HepG2 (cell line): ENCODE measurements around the gene RCE1. TPM values are rescaled to one million over a fixed set of nuclear protein-coding genes. Genes with fewer than 3 reads are reported as not detected.

Experiments
- ATAC-seq: fragments of 200-7000 bp; cut with Tn5 transposase; 3 replicates; pipeline ENCODE4 v1.9.1; 2020; ENCODE audit warnings: mild to moderate bottlenecking, moderate library complexity
- BruUV-seq: library from RNA; stranded (reverse); fragments of 400-500 nt; replicated peaks from 2 replicates; lab custom pipeline; 2021; lab: Mats Ljungman, UMichigan
- CTCF ChIA-PET: fragments of 300-600 bp; formaldehyde crosslinking; extraction: SDS; loops from one replicate; lab custom pipeline; 2021; ENCODE audit warnings: low total read pairs, inconsistent platforms, low intra/inter-chr PET ratio; lab: Yijun Ruan, JAX
- POLR2A ChIA-PET: fragments of 350-600 bp; sonication (Branson Sonifier 250); formaldehyde crosslinking; loops from one replicate; lab custom pipeline; 2020; ENCODE audit warnings: antibody characterized with exemption, inconsistent platforms; lab: Yijun Ruan, JAX
- DNase-seq: peaks from one replicate; pipeline ENCODE4 v3.0.0-alpha.2; 2015; ENCODE audit warnings: low spot score
- FAIRE-seq: peaks from 3 replicates; lab custom pipeline; 2011; peaks lifted over from hg19 to GRCh38; lab: Jason Lieb, UNC
- H2AFZ ChIP-seq: one replicate; pipeline ENCODE4 v1.6.1; 2011; ENCODE audit warnings: low read length, inconsistent platforms
- H3K27ac ChIP-seq: fragments of 300-600 bp; 3 replicates; pipeline ENCODE4 v1.8.0; 2011; ENCODE audit warnings: mixed run types, mild to moderate bottlenecking, mixed read lengths, low read length, inconsistent platforms; ENCODE audit not compliant: insufficient read depth; ENCODE audit errors: extremely low read length
- H3K27me3 ChIP-seq, 2 experiments: fragments of 200-600 bp in 1 of 2; 2 replicates in 1 of 2; 3 replicates in 1 of 2; pipeline versions ENCODE4 v1.6.0 to v1.8.0; 2011; ENCODE audit warnings: low read length in 2 of 2, mild to moderate bottlenecking in 2 of 2, moderate library complexity in 2 of 2, inconsistent platforms in 1 of 2; ENCODE audit not compliant: insufficient read depth in 2 of 2, control insufficient read depth in 1 of 2
- H3K36me3 ChIP-seq, 2 experiments: fragments of 200-600 bp in 1 of 2; replicated peaks in 1 of 2; 2 replicates in 1 of 2; 3 replicates in 1 of 2; pipeline versions ENCODE4 v1.5.1 to v1.8.0; 2011; ENCODE audit warnings: low read length in 2 of 2, inconsistent platforms in 1 of 2; ENCODE audit not compliant: insufficient read depth in 2 of 2, control insufficient read depth in 1 of 2
- H3K4me1 ChIP-seq: 2 replicates; pipeline ENCODE4 v1.5.1; 2012; ENCODE audit warnings: low read length, inconsistent platforms; ENCODE audit not compliant: insufficient read depth
- H3K4me2 ChIP-seq: 2 replicates; pipeline ENCODE4 v1.6.0; 2011; ENCODE audit warnings: low read depth, low read length, inconsistent platforms
- H3K4me3 ChIP-seq, 3 experiments: fragments of 200-600 bp in 1 of 3; sonication (generic), shearing (Covaris generic) in 1 of 3; replicated peaks in 1 of 3; 2 replicates each; pipeline ENCODE4 v1.5.1; 2011 to 2016; ENCODE audit warnings: low read length in 3 of 3, inconsistent platforms in 2 of 3, low read depth in 2 of 3, mild to moderate bottlenecking in 2 of 3, control low read depth in 1 of 3, mixed read lengths in 1 of 3; ENCODE audit not compliant: insufficient read depth in 1 of 3
- H3K79me2 ChIP-seq: one replicate; pipeline ENCODE4 v1.6.1; 2011; ENCODE audit warnings: low read length, inconsistent platforms; ENCODE audit not compliant: insufficient read depth
- H3K9ac ChIP-seq: 2 replicates; pipeline ENCODE4 v1.6.0; 2011; ENCODE audit warnings: mild to moderate bottlenecking, low read depth, low read length, inconsistent platforms; ENCODE audit not compliant: insufficient read depth
- H3K9me3 ChIP-seq: 2 replicates; pipeline ENCODE4 v1.5.1; 2012; ENCODE audit warnings: mild to moderate bottlenecking, low read length
- H4K20me1 ChIP-seq: 2 replicates; pipeline ENCODE4 v1.6.0; 2011; ENCODE audit warnings: inconsistent platforms, mild to moderate bottlenecking, low read length, moderate library complexity; ENCODE audit not compliant: insufficient read depth
- FIP1L1 ChIP-seq: fragments of 200-400 bp; formaldehyde crosslinking; IDR thresholded peaks from 2 replicates; pipeline ENCODE4 v1.6.1; 2018; ENCODE audit warnings: low read depth, mild to moderate bottlenecking, low read length, moderate library complexity, borderline replicate concordance; ENCODE audit not compliant: insufficient read depth
- KAT2B ChIP-seq: fragments of 150-350 bp; IDR thresholded peaks from 2 replicates; pipeline ENCODE4 v1.6.1; 2014; ENCODE audit warnings: low read depth, low read length, borderline replicate concordance
- NRL ChIP-seq: sonication (generic); formaldehyde crosslinking; IDR thresholded peaks from 2 replicates; pipeline ENCODE4 v1.5.0; 2020; ENCODE audit warnings: missing genetic modification reagents, mild to moderate bottlenecking, moderate library complexity, borderline replicate concordance
- WGBS: methylation state at CpG from one replicate; pipeline ENCODE4 v1.1.6; 2017; ENCODE audit warnings: low lambda C conversion rate; 5-methylcytosine and 5-hydroxymethylcytosine counted together
- in situ Hi-C: cut with HindIII; loops from 2 replicates; pipeline ENCODE4 v1.10.0; 2017; ENCODE audit warnings: low pct_unique_long_range_greater_than_20kb; ENCODE audit not compliant: extremely low pct_ligation_motif_present
- intact Hi-C: fragments of 100-400 bp; cut with micrococcal nuclease; formaldehyde crosslinking; loops from one replicate; pipeline ENCODE4 v1.10.0; 2022; ENCODE audit not compliant: unreplicated experiment
- polyA plus RNA-seq, 8 experiments: library from polyadenylated mRNA; depleted of rRNA in 3 of 8; stranded (reverse) in 7 of 8; unstranded in 1 of 8; fragments of >200 nt; fragmentation: Illumina TruSeq in 4 of 8; extraction: Trizol in 4 of 8; gene quantifications; 2 replicates each; pipeline versions ENCODE4 v1.2.1 to v1.2.3, GENCODE V29; 2011 to 2016; ENCODE audit warnings: low read depth in 4 of 8, missing spikeins in 1 of 8, mixed read lengths in 1 of 8; ENCODE audit not compliant: insufficient read depth in 1 of 8
- total RNA-seq, 5 experiments: library from RNA; depleted of rRNA; stranded (reverse); fragments of >200 nt; fragmentation: Illumina TruSeq; extraction: Trizol; gene quantifications; 2 replicates each; pipeline ENCODE4 v1.2.3, GENCODE V29; 2016; ENCODE audit warnings: low read depth in 1 of 5
- TF ChIP-seq, protein P1 (sequence below), 2 experiments: sonication (generic) in 1 of 2; formaldehyde crosslinking in 1 of 2; IDR thresholded peaks; 2 replicates each; pipeline versions ENCODE4 v1.4.0 to v1.6.1; 2018 to 2020; ENCODE audit warnings: missing genetic modification reagents in 2 of 2, borderline replicate concordance in 1 of 2, low read depth in 1 of 2, mild to moderate bottlenecking in 1 of 2, missing biosample characterization in 1 of 2

The RCE1 gene
- total and polyA plus RNA-seq, 2 of the 13 experiments (the other 11 are each of a cell fraction or from before 2014, with no cell fraction given): 22.2 to 22.4 TPM

DNA sequence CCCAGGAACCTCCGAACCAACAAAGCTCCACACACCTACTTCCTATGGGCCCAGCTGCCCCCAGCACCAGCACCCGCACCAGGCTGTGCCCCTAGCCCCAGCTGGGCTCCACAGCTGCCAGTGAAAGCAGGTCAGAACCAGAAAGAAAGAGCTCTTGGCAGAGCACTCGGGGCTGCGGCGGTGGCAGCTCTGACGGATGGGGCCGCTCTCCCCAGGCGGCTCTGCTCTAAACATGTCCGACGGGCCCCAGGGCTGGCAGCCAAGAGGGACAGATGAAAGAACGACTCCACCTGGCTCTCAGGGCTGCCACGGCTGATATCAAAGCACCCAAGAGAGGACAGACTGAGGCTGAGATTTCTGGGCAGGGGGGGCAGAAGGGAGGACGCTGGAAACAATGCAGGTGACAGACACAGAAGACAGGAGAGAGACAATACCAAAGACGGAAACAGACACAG is 39.3 kb downstream of the RCE1 start:
- Histone ChIP-seq H3K79me2 (peaks cover 27% of the 10 kb centered on the region), H3K27me3 (no peaks in the 10 kb centered on the region), H3K36me3 (peaks cover 3 to 13% of the 10 kb centered on the region in 2 experiments; a peak in 3 of 5 replicates), H3K27ac (no peak overlapping the region), H3K9me3 (no peaks in the 10 kb centered on the region), H3K4me1 (peaks cover 29% of the 10 kb centered on the region), H3K9ac (no peak overlapping the region), H4K20me1 (peaks cover 25% of the 10 kb centered on the region; the same call in 1 of the 2 replicates), H3K4me3 (no peak overlapping the region), H2AFZ (no peak overlapping the region), H3K4me2 (no peak overlapping the region)
- no TSS peak for BruUV-seq
- POLR2A ChIA-PET: interaction anchor here (3.6 kb wide), 1 partner anchor 20 kb away, joined by 12 read pairs; no protein-coding TSS in a partner anchor
- ATAC-seq (no peak), DNase-seq (no peak), FAIRE-seq (no peak)
- no peak for TF ChIP-seq FIP1L1
- TF ChIP-seq, protein P1, sequence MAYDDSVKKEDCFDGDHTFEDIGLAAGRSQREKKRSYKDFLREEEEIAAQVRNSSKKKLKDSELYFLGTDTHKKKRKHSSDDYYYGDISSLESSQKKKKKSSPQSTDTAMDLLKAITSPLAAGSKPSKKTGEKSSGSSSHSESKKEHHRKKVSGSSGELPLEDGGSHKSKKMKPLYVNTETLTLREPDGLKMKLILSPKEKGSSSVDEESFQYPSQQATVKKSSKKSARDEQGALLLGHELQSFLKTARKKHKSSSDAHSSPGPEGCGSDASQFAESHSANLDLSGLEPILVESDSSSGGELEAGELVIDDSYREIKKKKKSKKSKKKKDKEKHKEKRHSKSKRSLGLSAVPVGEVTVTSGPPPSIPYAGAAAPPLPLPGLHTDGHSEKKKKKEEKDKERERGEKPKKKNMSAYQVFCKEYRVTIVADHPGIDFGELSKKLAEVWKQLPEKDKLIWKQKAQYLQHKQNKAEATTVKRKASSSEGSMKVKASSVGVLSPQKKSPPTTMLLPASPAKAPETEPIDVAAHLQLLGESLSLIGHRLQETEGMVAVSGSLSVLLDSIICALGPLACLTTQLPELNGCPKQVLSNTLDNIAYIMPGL (CRISPR knock-in tag; IDR thresholded peaks at IDR 0.05; ENCODE audit: borderline replicate concordance in 1 of 2, low read depth in 1 of 2): no peak
- TF ChIP-seq NRL (CRISPR knock-in tag): 0 out of 2 replicates have a peak, but pooled peaks have one; percentile 4
- no peak for TF ChIP-seq KAT2B
- 98% methylated on average over 9 of the region's 14 CpGs for WGBS
- CTCF ChIA-PET: interaction anchor here (1.2 kb wide), 1 partner anchor 94 kb away, joined by 5 read pairs; no protein-coding TSS in a partner anchor
- in situ Hi-C loops (no loop called here), intact Hi-C loops (no loop called here)
